ENCODE results near the gene BRD2.

The BRD2 gene

GRCh38 chr6:32980488-32981038 is 12.2 kb downstream of the BRD2 start:
- TF ChIP-seq TAF1 (IDR thresholded peaks at IDR 0.05; ENCODE audit: borderline replicate concordance, insufficient read depth, low read length) (no peak), SIN3A (IDR thresholded peaks at IDR 0.05; ENCODE audit: borderline replicate concordance, insufficient read depth, low read length) (no peak), FOXP2 (optimal IDR thresholded peaks at IDR 0.05; ENCODE audit: borderline replicate concordance, extremely low read depth, extremely low read length, insufficient read depth) (no peak)
- TF ChIP-seq, protein P1, sequence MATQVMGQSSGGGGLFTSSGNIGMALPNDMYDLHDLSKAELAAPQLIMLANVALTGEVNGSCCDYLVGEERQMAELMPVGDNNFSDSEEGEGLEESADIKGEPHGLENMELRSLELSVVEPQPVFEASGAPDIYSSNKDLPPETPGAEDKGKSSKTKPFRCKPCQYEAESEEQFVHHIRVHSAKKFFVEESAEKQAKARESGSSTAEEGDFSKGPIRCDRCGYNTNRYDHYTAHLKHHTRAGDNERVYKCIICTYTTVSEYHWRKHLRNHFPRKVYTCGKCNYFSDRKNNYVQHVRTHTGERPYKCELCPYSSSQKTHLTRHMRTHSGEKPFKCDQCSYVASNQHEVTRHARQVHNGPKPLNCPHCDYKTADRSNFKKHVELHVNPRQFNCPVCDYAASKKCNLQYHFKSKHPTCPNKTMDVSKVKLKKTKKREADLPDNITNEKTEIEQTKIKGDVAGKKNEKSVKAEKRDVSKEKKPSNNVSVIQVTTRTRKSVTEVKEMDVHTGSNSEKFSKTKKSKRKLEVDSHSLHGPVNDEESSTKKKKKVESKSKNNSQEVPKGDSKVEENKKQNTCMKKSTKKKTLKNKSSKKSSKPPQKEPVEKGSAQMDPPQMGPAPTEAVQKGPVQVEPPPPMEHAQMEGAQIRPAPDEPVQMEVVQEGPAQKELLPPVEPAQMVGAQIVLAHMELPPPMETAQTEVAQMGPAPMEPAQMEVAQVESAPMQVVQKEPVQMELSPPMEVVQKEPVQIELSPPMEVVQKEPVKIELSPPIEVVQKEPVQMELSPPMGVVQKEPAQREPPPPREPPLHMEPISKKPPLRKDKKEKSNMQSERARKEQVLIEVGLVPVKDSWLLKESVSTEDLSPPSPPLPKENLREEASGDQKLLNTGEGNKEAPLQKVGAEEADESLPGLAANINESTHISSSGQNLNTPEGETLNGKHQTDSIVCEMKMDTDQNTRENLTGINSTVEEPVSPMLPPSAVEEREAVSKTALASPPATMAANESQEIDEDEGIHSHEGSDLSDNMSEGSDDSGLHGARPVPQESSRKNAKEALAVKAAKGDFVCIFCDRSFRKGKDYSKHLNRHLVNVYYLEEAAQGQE (IDR thresholded peaks at IDR 0.05; ENCODE audit: insufficient read depth in 1 of 2, low read depth in 2 of 2, low read length in 2 of 2), result no peak

- no peak for TF ChIP-seq TAF1 (IDR thresholded peaks at IDR 0.05; ENCODE audit: borderline replicate concordance, insufficient read depth, low read length)
- no peak for TF ChIP-seq SIN3A (IDR thresholded peaks at IDR 0.05; ENCODE audit: borderline replicate concordance, insufficient read depth, low read length)
- no peak for TF ChIP-seq FOXP2 (optimal IDR thresholded peaks at IDR 0.05; ENCODE audit: borderline replicate concordance, extremely low read depth, extremely low read length, insufficient read depth)
- TF ChIP-seq, protein P1 (IDR thresholded peaks at IDR 0.05; ENCODE audit: insufficient read depth in 1 of 2, low read depth in 2 of 2, low read length in 2 of 2), result no peak
- TF ChIP-seq POLR2AphosphoS5 (IDR thresholded peaks at IDR 0.05; ENCODE audit: low read depth, low read length), result peak; percentile 81
Observed at GRCh38 chr6:32982084-32982701, 13.8 kb downstream of the BRD2 start.

GRCh38 chr6:32982702-32983492 is 14.5 kb downstream of the BRD2 start:
- TF ChIP-seq, protein P1 (IDR thresholded peaks at IDR 0.05; ENCODE audit: insufficient read depth in 1 of 2, low read depth in 2 of 2, low read length in 2 of 2), result no peak
- TF ChIP-seq POLR2AphosphoS5 (IDR thresholded peaks at IDR 0.05; ENCODE audit: low read depth, low read length) (peak; percentile 67), SIN3A (IDR thresholded peaks at IDR 0.05; ENCODE audit: borderline replicate concordance, insufficient read depth, low read length) (no peak)

GRCh38 chr6:32983493-32983848 is 15.1 kb downstream of the BRD2 start:
- TF ChIP-seq, protein P1 (IDR thresholded peaks at IDR 0.05; ENCODE audit: insufficient read depth in 1 of 2, low read depth in 2 of 2, low read length in 2 of 2), result no peak
- TF ChIP-seq POLR2AphosphoS5 (IDR thresholded peaks at IDR 0.05; ENCODE audit: low read depth, low read length), result no peak
- no peak for TF ChIP-seq TAF1 (IDR thresholded peaks at IDR 0.05; ENCODE audit: borderline replicate concordance, insufficient read depth, low read length)
- TF ChIP-seq FOXP2 (optimal IDR thresholded peaks at IDR 0.05; ENCODE audit: borderline replicate concordance, extremely low read depth, extremely low read length, insufficient read depth), result no peak
- no peak for TF ChIP-seq SIN3A (IDR thresholded peaks at IDR 0.05; ENCODE audit: borderline replicate concordance, insufficient read depth, low read length)
